Neutrophil (primary cell): ENCODE results near the gene TULP4.
"Not testable (repeated sequence)": the region's sequence is repeated elsewhere in the genome, so short reads cannot be mapped to it uniquely, and the experiment has no call there.

ENCODE experiments used
- H3K27ac ChIP-seq: fragments of 200-600 bp; sonication (generic); 2 replicates; pipeline ENCODE4 v1.5.1; 2016; ENCODE audit warnings: mild to moderate bottlenecking, moderate library complexity
- H3K27me3 ChIP-seq: fragments of 200-600 bp; sonication (generic); 2 replicates; pipeline ENCODE4 v1.6.0; 2016; ENCODE audit warnings: mild to moderate bottlenecking
- H3K36me3 ChIP-seq: fragments of 200-600 bp; sonication (generic); 2 replicates; pipeline ENCODE4 v1.5.1; 2017
- H3K4me1 ChIP-seq, 2 experiments: fragments of 200-600 bp in 1 of 2; sonication (generic) in 1 of 2; 1 replicate in 1 of 2; 2 replicates in 1 of 2; pipeline versions ENCODE4 v1.5.1 to v1.6.1; 2013 to 2016; ENCODE audit warnings: low read depth in 1 of 2, low read length in 1 of 2, mild to moderate bottlenecking in 1 of 2, moderate library complexity in 1 of 2; ENCODE audit not compliant: control insufficient read depth in 1 of 2, insufficient read depth in 1 of 2
- H3K4me3 ChIP-seq, 2 experiments: fragments of 200-600 bp in 1 of 2; sonication (generic) in 1 of 2; 1 replicate in 1 of 2; 2 replicates in 1 of 2; pipeline ENCODE4 v1.5.1; 2013 to 2016; ENCODE audit warnings: low read depth in 1 of 2, low read length in 1 of 2, mild to moderate bottlenecking in 1 of 2, moderate library complexity in 1 of 2
- H3K9me3 ChIP-seq: fragments of 200-600 bp; sonication (generic); 2 replicates; pipeline ENCODE4 v1.5.1; 2016
- TF ChIP-seq, protein P1 (sequence below): fragments of 200-600 bp; sonication (generic); IDR thresholded peaks from 2 replicates; pipeline ENCODE4 v1.5.1; 2016; ENCODE audit warnings: antibody characterized with exemption

Gene TULP4

GRCh38 chr6:158552055-158552795 lies 240.0 kb downstream of the TULP4 start:
- H3K27me3 ChIP-seq = peaks cover 20% of the 10 kb centered on the region
- H3K4me3 ChIP-seq = no peak overlapping the region
- TF ChIP-seq, protein P1, sequence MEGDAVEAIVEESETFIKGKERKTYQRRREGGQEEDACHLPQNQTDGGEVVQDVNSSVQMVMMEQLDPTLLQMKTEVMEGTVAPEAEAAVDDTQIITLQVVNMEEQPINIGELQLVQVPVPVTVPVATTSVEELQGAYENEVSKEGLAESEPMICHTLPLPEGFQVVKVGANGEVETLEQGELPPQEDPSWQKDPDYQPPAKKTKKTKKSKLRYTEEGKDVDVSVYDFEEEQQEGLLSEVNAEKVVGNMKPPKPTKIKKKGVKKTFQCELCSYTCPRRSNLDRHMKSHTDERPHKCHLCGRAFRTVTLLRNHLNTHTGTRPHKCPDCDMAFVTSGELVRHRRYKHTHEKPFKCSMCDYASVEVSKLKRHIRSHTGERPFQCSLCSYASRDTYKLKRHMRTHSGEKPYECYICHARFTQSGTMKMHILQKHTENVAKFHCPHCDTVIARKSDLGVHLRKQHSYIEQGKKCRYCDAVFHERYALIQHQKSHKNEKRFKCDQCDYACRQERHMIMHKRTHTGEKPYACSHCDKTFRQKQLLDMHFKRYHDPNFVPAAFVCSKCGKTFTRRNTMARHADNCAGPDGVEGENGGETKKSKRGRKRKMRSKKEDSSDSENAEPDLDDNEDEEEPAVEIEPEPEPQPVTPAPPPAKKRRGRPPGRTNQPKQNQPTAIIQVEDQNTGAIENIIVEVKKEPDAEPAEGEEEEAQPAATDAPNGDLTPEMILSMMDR = no peak
- no peaks in the 10 kb centered on the region for H3K9me3 ChIP-seq
- no peaks in the 10 kb centered on the region for H3K4me1 ChIP-seq
- H3K27ac ChIP-seq = no peak overlapping the region
- H3K36me3 ChIP-seq = no peaks in the 10 kb centered on the region

- TF ChIP-seq, protein P1 = no peak
- Histone ChIP-seq H3K36me3 (no peaks in the 10 kb centered on the region), H3K4me3 (no peak overlapping the region), H3K9me3 (no peaks in the 10 kb centered on the region), H3K27me3 (peaks cover 21% of the 10 kb centered on the region), H3K4me1 (no peaks in the 10 kb centered on the region), H3K27ac (no peak overlapping the region)
Measured at GRCh38 chr6:158552796-158553138, 240.5 kb downstream of the TULP4 start.

- H3K4me1 ChIP-seq = peaks cover 4 to 8% of the 10 kb centered on the region in 2 experiments
- no peak overlapping the region for H3K4me3 ChIP-seq
- no peaks in the 10 kb centered on the region for H3K36me3 ChIP-seq
- TF ChIP-seq, protein P1 = no peak
- no peaks in the 10 kb centered on the region for H3K9me3 ChIP-seq
- peaks cover 28% of the 10 kb centered on the region for H3K27me3 ChIP-seq
- no peak overlapping the region for H3K27ac ChIP-seq
Measured at GRCh38 chr6:158554611-158555361, 242.5 kb downstream of the TULP4 start.

DNA sequence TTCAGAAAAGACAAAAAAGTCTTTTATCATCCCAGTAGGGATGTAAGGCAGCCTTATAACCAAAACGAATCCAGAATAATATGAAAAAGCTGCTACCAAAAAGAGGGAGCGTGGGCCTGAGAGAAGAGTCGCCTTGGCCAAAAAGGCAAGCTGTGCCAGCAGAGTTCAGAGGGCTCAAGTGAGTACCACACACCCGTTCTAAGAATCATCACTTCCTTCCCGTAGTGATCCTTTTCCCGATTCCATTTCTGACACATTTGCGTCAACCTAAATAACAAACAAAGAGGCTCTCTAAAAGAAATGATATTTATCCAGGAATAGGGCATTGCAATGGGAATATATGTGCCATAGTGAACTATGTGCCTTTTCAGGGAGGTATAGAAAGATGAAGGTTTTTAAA lies 243.8 kb downstream of the TULP4 start:
- Histone ChIP-seq H3K4me1 (peaks cover 10 to 12% of the 10 kb centered on the region in 2 experiments), H3K4me3 (no peak overlapping the region), H3K27ac (no peak overlapping the region), H3K27me3 (peaks cover 28% of the 10 kb centered on the region), H3K36me3 (no peaks in the 10 kb centered on the region), H3K9me3 (no peaks in the 10 kb centered on the region)
- TF ChIP-seq, protein P1 = no peak

DNA sequence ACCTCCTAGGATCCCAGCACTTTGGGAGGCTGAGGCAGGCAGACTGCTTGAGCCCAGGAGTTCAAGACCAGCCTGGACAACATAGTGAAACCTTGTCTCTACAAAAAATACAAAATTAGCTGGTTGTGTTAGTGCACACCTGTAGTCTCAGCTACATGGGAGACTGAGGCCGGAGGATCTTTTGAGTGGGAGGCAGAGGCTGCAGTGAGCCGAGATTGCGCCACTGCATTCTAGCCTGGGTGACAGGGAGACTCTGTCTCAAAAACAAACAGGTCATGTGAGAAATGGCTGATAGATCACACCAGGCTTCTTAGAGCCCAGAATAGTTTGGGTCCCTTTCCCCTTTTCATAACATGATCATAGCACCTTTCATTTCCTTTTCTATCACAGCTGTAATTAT lies 244.8 kb downstream of the TULP4 start:
- H3K4me3 ChIP-seq, H3K36me3 ChIP-seq, H3K9me3 ChIP-seq, H3K27ac ChIP-seq: not testable (repeated sequence)
- peaks cover 14 to 16% of the 10 kb centered on the region in 2 experiments for H3K4me1 ChIP-seq
- H3K27me3 ChIP-seq = peaks cover 28% of the 10 kb centered on the region

DNA sequence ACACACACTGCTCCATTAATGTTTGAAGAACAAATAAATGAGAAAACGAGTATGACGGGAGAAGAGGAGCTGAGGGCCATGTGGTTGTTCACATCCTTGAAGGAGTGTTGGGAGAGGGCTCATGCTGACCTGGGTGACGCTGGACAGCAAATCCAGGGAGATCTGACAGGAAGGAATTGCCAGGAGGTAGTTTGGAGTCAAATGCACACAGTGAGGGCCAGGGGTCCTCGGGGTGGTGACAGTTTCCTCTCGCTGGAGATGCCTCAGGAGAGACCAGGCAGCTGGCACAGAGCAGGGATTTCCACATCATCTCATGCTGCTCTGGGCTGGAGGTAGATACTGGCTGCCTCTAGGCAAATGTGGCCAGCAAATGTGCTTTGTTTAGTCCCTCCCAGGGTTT lies 245.7 kb downstream of the TULP4 start:
- TF ChIP-seq, protein P1 = no peak
- peaks cover 14 to 16% of the 10 kb centered on the region in 2 experiments for H3K4me1 ChIP-seq
- H3K4me3 ChIP-seq = no peak overlapping the region
- no peak overlapping the region for H3K27ac ChIP-seq
- H3K9me3 ChIP-seq = no peaks in the 10 kb centered on the region
- H3K36me3 ChIP-seq = no peaks in the 10 kb centered on the region
- peaks cover 26% of the 10 kb centered on the region for H3K27me3 ChIP-seq
